Tibial nerve (tissue), 4 donors: Measurements from ENCODE around the gene ZNF527. TPM values are rescaled to one million over a fixed set of nuclear protein-coding genes. Genes with fewer than 3 reads are reported as not detected.
"Not testable (repeated sequence)": the region's sequence is repeated elsewhere in the genome, so short reads cannot be mapped to it uniquely, and the experiment has no call there.

Source experiments
- DNase-seq, 2 donors: peaks; one replicate each; pipeline ENCODE4 v3.0.0-alpha.2; 2019; ENCODE audit warnings: low spot score in 2 of 2
- H3K27ac ChIP-seq, 4 donors: fragments of 200-600 bp; sonication (generic) in 3 of 4; one replicate each; pipeline ENCODE4 v1.5.1; 2017 to 2019; ENCODE audit warnings: mild to moderate bottlenecking in 1 of 4
- H3K27me3 ChIP-seq, 2 donors: fragments of 200-600 bp; sonication (generic) in 1 of 2; one replicate each; pipeline versions ENCODE4 v1.5.1 to v1.6.0; 2017 to 2019
- H3K36me3 ChIP-seq, 3 donors: fragments of 200-600 bp; sonication (generic); one replicate each; pipeline ENCODE4 v1.5.1; 2018 to 2019
- H3K4me1 ChIP-seq, 4 donors: fragments of 200-600 bp; sonication (generic) in 3 of 4; one replicate each; pipeline ENCODE4 v1.5.1; 2017 to 2019
- H3K4me3 ChIP-seq, 4 donors: fragments of 200-600 bp; sonication (generic) in 3 of 4; one replicate each; pipeline ENCODE4 v1.5.1; 2017 to 2019; ENCODE audit warnings: mild to moderate bottlenecking in 1 of 4, moderate library complexity in 1 of 4
- H3K9me3 ChIP-seq, 4 donors: fragments of 200-600 bp; sonication (generic) in 3 of 4; one replicate each; pipeline ENCODE4 v1.5.1; 2017 to 2019
- EP300 ChIP-seq, 2 donors: sonication (generic); formaldehyde crosslinking; IDR thresholded peaks; one replicate each; pipeline ENCODE4 v1.6.1; 2017; ENCODE audit warnings: antibody characterized with exemption in 2 of 2, mild to moderate bottlenecking in 1 of 2
- POLR2A ChIP-seq, 2 donors: fragments of 450-650 bp; IDR thresholded peaks; one replicate each; pipeline ENCODE4 v1.6.1; 2017; ENCODE audit warnings: antibody characterized with exemption in 2 of 2, mild to moderate bottlenecking in 2 of 2, moderate library complexity in 2 of 2
- WGBS, 2 donors: methylation state at CpG; one replicate each; pipeline ENCODE4 v1.1.5; 2018; 5-methylcytosine and 5-hydroxymethylcytosine counted together
- total RNA-seq, 4 donors: library from RNA; depleted of rRNA; stranded (reverse); fragments of >200 nt; gene quantifications; one replicate each; pipeline ENCODE4 v1.1.0, GENCODE V29; 2016
- TF ChIP-seq, protein P1 (sequence below), 5 experiments: fragments of 200-600 bp in 3 of 5; fragments of 450-650 bp in 2 of 5; sonication (generic) in 3 of 5; IDR thresholded peaks; one replicate each; pipeline ENCODE4 v1.5.1; 2016 to 2019; ENCODE audit warnings: antibody characterized with exemption in 5 of 5, mild to moderate bottlenecking in 3 of 5, moderate library complexity in 2 of 5

ZNF527 gene
- total RNA-seq, 4 donors from 2014 or later, result 6.3 to 13.5 (median 9.0) TPM

DNA sequence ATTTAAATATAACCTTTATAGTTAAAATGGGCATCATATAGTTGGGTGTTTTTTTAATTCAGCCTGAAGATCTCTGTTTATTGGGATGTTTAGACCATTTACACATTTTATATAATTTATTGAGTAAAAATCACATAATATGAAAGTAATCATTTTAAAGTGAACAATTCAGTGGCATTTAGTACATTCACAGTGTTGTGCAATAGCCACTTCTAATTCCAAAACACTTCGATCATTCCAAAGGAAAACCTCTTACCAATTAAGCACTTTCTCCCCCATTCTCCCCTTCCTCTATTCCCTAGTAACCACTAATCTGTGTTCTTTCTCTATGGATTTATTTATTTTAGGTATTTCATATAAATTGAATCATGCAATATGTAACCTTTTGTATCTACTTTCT is 30.2 kb downstream of the ZNF527 start:
- Histone ChIP-seq H3K27me3 (no peaks in the 10 kb centered on the region), H3K4me1 (no peaks in the 10 kb centered on the region), H3K9me3 (peaks cover 0 to 98% (median 40%) of the 10 kb centered on the region in 4 donors), H3K36me3 (no peaks in the 10 kb centered on the region), H3K4me3 (no peak overlapping the region), H3K27ac (no peak overlapping the region)
- DNase-seq, result no peak
- TF ChIP-seq EP300 (IDR thresholded peaks at IDR 0.05) (no peak), POLR2A (IDR thresholded peaks at IDR 0.05) (no peak)
- TF ChIP-seq, protein P1, sequence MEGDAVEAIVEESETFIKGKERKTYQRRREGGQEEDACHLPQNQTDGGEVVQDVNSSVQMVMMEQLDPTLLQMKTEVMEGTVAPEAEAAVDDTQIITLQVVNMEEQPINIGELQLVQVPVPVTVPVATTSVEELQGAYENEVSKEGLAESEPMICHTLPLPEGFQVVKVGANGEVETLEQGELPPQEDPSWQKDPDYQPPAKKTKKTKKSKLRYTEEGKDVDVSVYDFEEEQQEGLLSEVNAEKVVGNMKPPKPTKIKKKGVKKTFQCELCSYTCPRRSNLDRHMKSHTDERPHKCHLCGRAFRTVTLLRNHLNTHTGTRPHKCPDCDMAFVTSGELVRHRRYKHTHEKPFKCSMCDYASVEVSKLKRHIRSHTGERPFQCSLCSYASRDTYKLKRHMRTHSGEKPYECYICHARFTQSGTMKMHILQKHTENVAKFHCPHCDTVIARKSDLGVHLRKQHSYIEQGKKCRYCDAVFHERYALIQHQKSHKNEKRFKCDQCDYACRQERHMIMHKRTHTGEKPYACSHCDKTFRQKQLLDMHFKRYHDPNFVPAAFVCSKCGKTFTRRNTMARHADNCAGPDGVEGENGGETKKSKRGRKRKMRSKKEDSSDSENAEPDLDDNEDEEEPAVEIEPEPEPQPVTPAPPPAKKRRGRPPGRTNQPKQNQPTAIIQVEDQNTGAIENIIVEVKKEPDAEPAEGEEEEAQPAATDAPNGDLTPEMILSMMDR (IDR thresholded peaks at IDR 0.05), result no peak
- 92 to 100% methylated on average over 1 of the region's 1 CpG for WGBS, 2 donors

GRCh38 chr19:37403403-37403802 is 32.5 kb downstream of the ZNF527 start:
- Histone ChIP-seq H3K27ac (no peak overlapping the region), H3K9me3 (peaks cover 0 to 95% (median 35%) of the 10 kb centered on the region in 4 donors), H3K4me1 (no peaks in the 10 kb centered on the region), H3K36me3 (no peaks in the 10 kb centered on the region), H3K4me3 (no peak overlapping the region), H3K27me3 (no peaks in the 10 kb centered on the region)
- 55 to 67% methylated on average over 21 to 33 of the region's 34 CpGs for WGBS, 2 donors
- TF ChIP-seq, protein P1 (IDR thresholded peaks at IDR 0.05), result no peak
- TF ChIP-seq POLR2A (IDR thresholded peaks at IDR 0.05), result no peak
- no peak for TF ChIP-seq EP300 (IDR thresholded peaks at IDR 0.05)
- no peak for DNase-seq

DNA sequence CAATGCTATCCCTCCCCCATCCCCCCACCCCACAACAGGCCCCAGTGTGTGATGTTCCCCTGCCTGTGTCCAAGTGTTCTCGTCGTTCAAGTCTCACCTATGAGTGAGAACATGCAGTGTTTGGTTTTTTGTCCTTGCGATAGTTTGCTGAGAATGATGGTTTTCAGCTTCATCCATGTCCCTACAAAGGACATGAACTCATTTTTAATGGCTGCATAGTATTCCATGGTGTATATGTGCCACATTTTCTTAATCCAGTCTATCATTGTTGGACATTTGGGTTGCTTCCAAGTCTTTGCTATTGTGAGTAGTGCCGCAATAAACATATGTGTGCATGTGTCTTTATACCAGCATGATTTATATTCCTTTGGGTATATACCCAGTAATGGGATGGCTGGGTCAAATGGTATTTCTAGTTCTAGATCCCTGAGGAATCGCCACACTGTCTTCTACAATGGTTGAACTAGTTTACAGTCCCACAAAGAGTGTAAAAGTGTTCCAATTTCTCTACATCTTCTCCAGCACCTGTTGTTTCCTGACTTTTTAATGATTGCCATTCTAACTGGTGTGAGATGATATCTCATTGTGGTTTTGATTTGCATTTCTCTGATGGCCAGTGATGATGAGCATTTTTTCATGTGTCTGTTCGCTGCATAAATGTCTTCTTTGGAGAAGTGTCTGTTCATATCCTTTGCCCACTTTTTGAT is 35.4 kb downstream of the ZNF527 start:
- 80 to 87% methylated on average over 5 to 6 of the region's 6 CpGs for WGBS, 2 donors
- not testable (repeated sequence) for H3K27me3 ChIP-seq, DNase-seq, H3K36me3 ChIP-seq, H3K4me3 ChIP-seq, H3K27ac ChIP-seq, H3K4me1 ChIP-seq
- H3K9me3 ChIP-seq, result peaks cover 0 to 95% (median 40%) of the 10 kb centered on the region in 4 donors

- Histone ChIP-seq H3K9me3 (peaks cover 0 to 100% (median 67%) of the 10 kb centered on the region in 4 donors), H3K27me3 (no peaks in the 10 kb centered on the region), H3K4me1 (no peaks in the 10 kb centered on the region), H3K36me3 (peaks cover 0 to 63% (median 13%) of the 10 kb centered on the region in 3 donors), H3K27ac (no peak overlapping the region), H3K4me3 (no peak overlapping the region)
- DNase-seq, result no peak
- 97 to 99% methylated on average over 2 of the region's 2 CpGs for WGBS, 2 donors
- TF ChIP-seq, protein P1 (IDR thresholded peaks at IDR 0.05), result no peak
- no peak for TF ChIP-seq EP300 (IDR thresholded peaks at IDR 0.05)
- TF ChIP-seq POLR2A (IDR thresholded peaks at IDR 0.05), result no peak
These were observed 41.8 kb downstream of the ZNF527 start for GRCh38 chr19:37412700-37413099.

- H3K4me3 ChIP-seq, result no peak overlapping the region
- no peak for DNase-seq
- TF ChIP-seq, protein P1 (IDR thresholded peaks at IDR 0.05), result no peak
- no peak for TF ChIP-seq EP300 (IDR thresholded peaks at IDR 0.05)
- H3K36me3 ChIP-seq, result peaks cover 0 to 71% (median 13%) of the 10 kb centered on the region in 3 donors
- no peaks in the 10 kb centered on the region for H3K4me1 ChIP-seq
- no peak overlapping the region for H3K27ac ChIP-seq
- H3K9me3 ChIP-seq, result peaks cover 0 to 100% (median 66%) of the 10 kb centered on the region in 4 donors
- H3K27me3 ChIP-seq, result no peaks in the 10 kb centered on the region
- 96 to 97% methylated on average over 1 of the region's 1 CpG for WGBS, 2 donors
These were observed 42.6 kb downstream of the ZNF527 start for GRCh38 chr19:37413313-37414084.

Other genes with a start within 250 kb of the ZNF527 start
- gene ZNF585A, start 198.4 kb upstream of the ZNF527 start, total RNA-seq, result 1 to 10 TPM; 5.7 to 8.4 (median 6.3) TPM
- 10 to 100 TPM in 3 of 4 donors, 1 to 10 TPM in 1; 5.1 to 19.7 (median 13.6) TPM for gene ZNF585B, start 160.6 kb upstream of the ZNF527 start, total RNA-seq
- gene ZNF383, start 152.9 kb upstream of the ZNF527 start, total RNA-seq, result 10 to 100 TPM in 2 of 4 donors, 1 to 10 TPM in 2; 7.5 to 14.3 (median 10.0) TPM
- 1 to 10 TPM; 4.3 to 9.4 (median 7.3) TPM for gene ZNF569, start 96.3 kb downstream of the ZNF527 start, total RNA-seq
- 10 to 100 TPM in 2 of 4 donors, 1 to 10 TPM in 2; 4.5 to 13.7 (median 8.7) TPM for gene ZNF570, start 98.3 kb downstream of the ZNF527 start, total RNA-seq
- gene ZNF793, start 135.8 kb downstream of the ZNF527 start, total RNA-seq, result 1 to 10 TPM; 4.7 to 5.9 (median 5.1) TPM
- 10 to 100 TPM in 1 of 4 donors, 1 to 10 TPM in 3; 3.9 to 11.2 (median 7.3) TPM for gene ZNF571, start 223.7 kb downstream of the ZNF527 start, total RNA-seq
- 10 to 100 TPM in 1 of 4 donors, 1 to 10 TPM in 3; 4.2 to 10.5 (median 6.5) TPM for gene ZNF540, start 223.8 kb downstream of the ZNF527 start, total RNA-seq